Measurements from ENCODE around the gene MESP1.

Gene MESP1, protein sequence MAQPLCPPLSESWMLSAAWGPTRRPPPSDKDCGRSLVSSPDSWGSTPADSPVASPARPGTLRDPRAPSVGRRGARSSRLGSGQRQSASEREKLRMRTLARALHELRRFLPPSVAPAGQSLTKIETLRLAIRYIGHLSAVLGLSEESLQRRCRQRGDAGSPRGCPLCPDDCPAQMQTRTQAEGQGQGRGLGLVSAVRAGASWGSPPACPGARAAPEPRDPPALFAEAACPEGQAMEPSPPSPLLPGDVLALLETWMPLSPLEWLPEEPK

GRCh38 chr15:89750560-89751542 is at the start of gene MESP1:
Gene MESP1, minus strand, starts transcription at chr15:89751249. Its CDS starts 18 bp downstream, at chr15:89751231.
- Histone ChIP-seq H3K4me3 (ENCODE audit: low read length) (peak within 1 kb of the TSS; percentile 47; the same call in 1 of the 2 replicates), H3K27me3 (ENCODE audit: control insufficient read depth, insufficient read depth, low read length) (peaks cover 50% of the 10 kb centered on the region), H3K36me3 (ENCODE audit: control insufficient read depth, insufficient read depth, low read length) (no peaks in the 10 kb centered on the region), H3K4me1 (ENCODE audit: control insufficient read depth, insufficient read depth, low read length) (peaks cover 11% of the 10 kb centered on the region), H3K9me3 (ENCODE audit: control insufficient read depth, insufficient read depth, low read length) (no peaks in the 10 kb centered on the region), H3K27ac (ENCODE audit: low read length) (no peak within 1 kb of the TSS)
- DNase-seq (ENCODE audit: low read depth, low spot score), result peak; percentile 89
- no CpG with 5 or more reads among the region's 114 CpGs for WGBS (ENCODE audit: insufficient coverage, insufficient read length)

- Histone ChIP-seq H3K27ac (ENCODE audit: low read length) (no peak overlapping the region), H3K27me3 (ENCODE audit: control insufficient read depth, insufficient read depth, low read length) (no peaks in the 10 kb centered on the region), H3K9me3 (ENCODE audit: control insufficient read depth, insufficient read depth, low read length) (no peaks in the 10 kb centered on the region), H3K4me3 (ENCODE audit: low read length) (no peak overlapping the region), H3K4me1 (ENCODE audit: control insufficient read depth, insufficient read depth, low read length) (no peaks in the 10 kb centered on the region), H3K36me3 (ENCODE audit: control insufficient read depth, insufficient read depth, low read length) (no peaks in the 10 kb centered on the region)
- WGBS (ENCODE audit: insufficient coverage, insufficient read length), result no CpG with 5 or more reads among the region's 2 CpGs
- no peak for DNase-seq (ENCODE audit: low read depth, low spot score)
Observed at GRCh38 chr15:89799918-89800498, 49.0 kb upstream of the MESP1 start.

GRCh38 chr15:89799011-89799911 is 48.2 kb upstream of the MESP1 start:
- no peaks in the 10 kb centered on the region for H3K36me3 ChIP-seq (ENCODE audit: control insufficient read depth, insufficient read depth, low read length)
- no peak overlapping the region for H3K27ac ChIP-seq (ENCODE audit: low read length)
- no peaks in the 10 kb centered on the region for H3K27me3 ChIP-seq (ENCODE audit: control insufficient read depth, insufficient read depth, low read length)
- no peak for DNase-seq (ENCODE audit: low read depth, low spot score)
- H3K4me1 ChIP-seq (ENCODE audit: control insufficient read depth, insufficient read depth, low read length), result no peaks in the 10 kb centered on the region
- H3K9me3 ChIP-seq (ENCODE audit: control insufficient read depth, insufficient read depth, low read length), result no peaks in the 10 kb centered on the region
- no peak overlapping the region for H3K4me3 ChIP-seq (ENCODE audit: low read length)
- WGBS (ENCODE audit: insufficient coverage, insufficient read length), result no CpG with 5 or more reads among the region's 20 CpGs

- Histone ChIP-seq H3K4me1 (ENCODE audit: control insufficient read depth, insufficient read depth, low read length) (no peaks in the 10 kb centered on the region), H3K27ac (ENCODE audit: low read length) (no peak overlapping the region), H3K9me3 (ENCODE audit: control insufficient read depth, insufficient read depth, low read length) (no peaks in the 10 kb centered on the region), H3K36me3 (ENCODE audit: control insufficient read depth, insufficient read depth, low read length) (no peaks in the 10 kb centered on the region), H3K4me3 (ENCODE audit: low read length) (no peak overlapping the region), H3K27me3 (ENCODE audit: control insufficient read depth, insufficient read depth, low read length) (no peaks in the 10 kb centered on the region)
- no CpG with 5 or more reads among the region's 4 CpGs for WGBS (ENCODE audit: insufficient coverage, insufficient read length)
- DNase-seq (ENCODE audit: low read depth, low spot score), result no peak
Observed at GRCh38 chr15:89797678-89798201, 46.7 kb upstream of the MESP1 start.

- no peaks in the 10 kb centered on the region for H3K36me3 ChIP-seq (ENCODE audit: control insufficient read depth, insufficient read depth, low read length)
- no peaks in the 10 kb centered on the region for H3K27me3 ChIP-seq (ENCODE audit: control insufficient read depth, insufficient read depth, low read length)
- no peak overlapping the region for H3K4me3 ChIP-seq (ENCODE audit: low read length)
- DNase-seq (ENCODE audit: low read depth, low spot score), result no peak
- H3K4me1 ChIP-seq (ENCODE audit: control insufficient read depth, insufficient read depth, low read length), result no peaks in the 10 kb centered on the region
- no peaks in the 10 kb centered on the region for H3K9me3 ChIP-seq (ENCODE audit: control insufficient read depth, insufficient read depth, low read length)
- no peak overlapping the region for H3K27ac ChIP-seq (ENCODE audit: low read length)
Observed at GRCh38 chr15:89795996-89796395, 44.9 kb upstream of the MESP1 start.

DNA sequence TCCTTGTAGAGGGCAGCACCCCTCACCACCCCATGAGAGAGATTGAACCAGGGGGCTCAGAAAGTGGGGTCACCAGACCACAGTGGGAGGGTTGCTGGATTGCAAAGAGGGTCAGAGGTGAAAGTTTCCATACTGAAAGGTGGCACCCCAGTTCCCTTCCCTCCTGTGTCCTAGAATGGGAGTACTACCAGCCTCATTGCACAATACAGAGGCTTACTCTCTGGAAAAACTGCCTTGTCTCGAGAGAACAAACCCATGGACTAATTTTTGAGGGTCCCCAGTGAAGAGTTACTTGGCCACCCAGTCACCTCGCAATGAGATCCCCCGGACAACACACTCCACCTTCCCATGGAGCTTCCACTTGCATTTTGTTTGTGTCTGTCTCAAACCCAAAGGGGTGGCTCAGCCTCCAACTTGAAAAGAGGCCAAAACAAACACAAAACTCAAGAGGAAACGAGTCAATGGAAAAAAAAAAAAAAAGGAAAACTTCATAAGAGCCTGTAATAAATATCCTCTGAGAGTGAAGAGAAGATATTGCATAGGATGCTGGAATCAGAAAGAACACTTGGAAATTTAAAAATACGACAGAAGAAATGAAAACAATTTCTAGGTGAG is 43.7 kb upstream of the MESP1 start:
- no peak overlapping the region for H3K4me3 ChIP-seq (ENCODE audit: low read length)
- DNase-seq (ENCODE audit: low read depth, low spot score), result no peak
- no peaks in the 10 kb centered on the region for H3K36me3 ChIP-seq (ENCODE audit: control insufficient read depth, insufficient read depth, low read length)
- no peak overlapping the region for H3K27ac ChIP-seq (ENCODE audit: low read length)
- H3K27me3 ChIP-seq (ENCODE audit: control insufficient read depth, insufficient read depth, low read length), result no peaks in the 10 kb centered on the region
- no peaks in the 10 kb centered on the region for H3K4me1 ChIP-seq (ENCODE audit: control insufficient read depth, insufficient read depth, low read length)
- H3K9me3 ChIP-seq (ENCODE audit: control insufficient read depth, insufficient read depth, low read length), result no peaks in the 10 kb centered on the region
- no CpG with 5 or more reads among the region's 5 CpGs for WGBS (ENCODE audit: insufficient coverage, insufficient read length)

DNA sequence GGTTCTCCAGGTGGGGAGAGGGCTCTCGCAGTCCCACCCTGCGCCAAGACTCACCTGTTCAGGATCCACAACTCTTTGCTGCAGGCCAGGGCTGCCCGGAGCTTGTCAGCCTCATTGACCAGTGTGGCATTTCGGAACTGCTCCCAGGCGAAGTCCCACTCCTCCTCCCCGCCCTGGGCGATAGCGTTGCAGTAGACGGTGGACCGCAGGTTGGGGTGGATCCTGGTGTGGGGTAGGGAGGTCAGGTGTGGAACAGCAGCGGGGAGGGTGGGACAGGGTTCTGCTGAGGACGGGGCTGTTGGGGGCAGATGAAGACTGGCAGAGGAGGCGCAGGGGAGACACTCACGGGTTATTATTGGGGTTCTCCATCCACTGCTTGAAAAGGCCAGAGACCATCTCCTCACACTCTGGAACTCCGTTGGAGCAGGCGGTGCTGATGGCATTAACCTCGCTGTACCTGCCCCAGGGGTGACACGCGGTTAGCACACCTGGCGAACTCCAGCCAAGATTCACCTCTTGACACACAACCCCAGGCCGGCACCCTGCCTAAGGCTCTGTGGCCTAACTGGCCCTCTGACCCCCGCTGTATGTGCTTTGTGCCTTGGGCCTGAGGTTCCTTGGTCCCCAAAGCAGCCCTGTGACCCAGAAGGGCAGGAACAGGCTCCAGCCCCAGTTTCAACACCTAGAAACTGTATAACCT is 41.2 kb upstream of the MESP1 start:
- H3K4me3 ChIP-seq (ENCODE audit: low read length), result no peak overlapping the region
- no peak for DNase-seq (ENCODE audit: low read depth, low spot score)
- H3K36me3 ChIP-seq (ENCODE audit: control insufficient read depth, insufficient read depth, low read length), result no peaks in the 10 kb centered on the region
- no CpG with 5 or more reads among the region's 22 CpGs for WGBS (ENCODE audit: insufficient coverage, insufficient read length)
- H3K27me3 ChIP-seq (ENCODE audit: control insufficient read depth, insufficient read depth, low read length), result no peaks in the 10 kb centered on the region
- no peaks in the 10 kb centered on the region for H3K4me1 ChIP-seq (ENCODE audit: control insufficient read depth, insufficient read depth, low read length)
- no peak overlapping the region for H3K27ac ChIP-seq (ENCODE audit: low read length)
- no peaks in the 10 kb centered on the region for H3K9me3 ChIP-seq (ENCODE audit: control insufficient read depth, insufficient read depth, low read length)

DNA sequence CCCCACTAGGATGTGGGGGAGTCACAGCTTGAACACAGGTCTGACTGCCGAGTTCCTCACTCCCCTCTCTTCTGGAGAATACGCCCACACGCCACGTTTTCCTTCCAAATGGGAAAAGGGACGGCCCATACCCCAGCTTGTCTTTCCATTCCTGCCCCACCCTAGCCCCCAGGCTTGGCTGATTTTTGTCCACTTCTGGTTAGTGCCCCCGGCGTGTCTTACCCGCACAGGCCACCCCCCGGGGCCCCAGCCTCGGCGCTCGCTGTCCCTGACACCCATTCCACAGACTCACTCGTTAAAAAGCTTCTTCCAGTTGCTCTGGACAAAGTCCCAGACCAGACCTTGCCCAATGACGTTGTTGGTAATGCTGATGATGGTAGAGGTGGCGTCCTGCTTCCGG is 39.6 kb upstream of the MESP1 start:
- H3K36me3 ChIP-seq (ENCODE audit: control insufficient read depth, insufficient read depth, low read length), result no peaks in the 10 kb centered on the region
- no peak overlapping the region for H3K27ac ChIP-seq (ENCODE audit: low read length)
- no peak for DNase-seq (ENCODE audit: low read depth, low spot score)
- H3K27me3 ChIP-seq (ENCODE audit: control insufficient read depth, insufficient read depth, low read length), result no peaks in the 10 kb centered on the region
- H3K4me3 ChIP-seq (ENCODE audit: low read length), result no peak overlapping the region
- WGBS (ENCODE audit: insufficient coverage, insufficient read length), result no CpG with 5 or more reads among the region's 16 CpGs
- no peaks in the 10 kb centered on the region for H3K4me1 ChIP-seq (ENCODE audit: control insufficient read depth, insufficient read depth, low read length)
- H3K9me3 ChIP-seq (ENCODE audit: control insufficient read depth, insufficient read depth, low read length), result no peaks in the 10 kb centered on the region

DNA sequence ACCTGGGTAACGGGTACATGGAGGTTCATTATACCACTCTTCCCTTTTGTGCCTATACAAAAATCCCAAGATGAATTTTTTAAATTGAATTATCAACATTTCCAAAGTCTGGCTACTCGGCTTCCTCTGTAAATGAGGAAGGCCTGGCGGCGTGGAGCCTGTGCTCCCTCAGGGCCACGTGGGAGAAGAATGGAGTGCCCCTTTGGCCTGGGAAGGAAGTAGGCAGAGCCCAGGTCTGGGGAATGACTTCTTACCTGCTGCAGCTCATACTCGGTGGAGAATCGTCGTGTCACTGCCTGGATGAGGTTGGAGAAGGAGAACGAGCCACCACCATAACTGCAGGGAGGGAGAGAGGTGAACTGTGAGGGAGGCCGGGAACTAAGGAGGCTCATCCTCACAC is 39.2 kb upstream of the MESP1 start:
- no peaks in the 10 kb centered on the region for H3K9me3 ChIP-seq (ENCODE audit: control insufficient read depth, insufficient read depth, low read length)
- H3K4me3 ChIP-seq (ENCODE audit: low read length), result no peak overlapping the region
- H3K36me3 ChIP-seq (ENCODE audit: control insufficient read depth, insufficient read depth, low read length), result no peaks in the 10 kb centered on the region
- H3K4me1 ChIP-seq (ENCODE audit: control insufficient read depth, insufficient read depth, low read length), result no peaks in the 10 kb centered on the region
- whole genome bisulfite sequencing (ENCODE audit: insufficient coverage, insufficient read length), result no CpG with 5 or more reads among the region's 10 CpGs
- no peak overlapping the region for H3K27ac ChIP-seq (ENCODE audit: low read length)
- H3K27me3 ChIP-seq (ENCODE audit: control insufficient read depth, insufficient read depth, low read length), result no peaks in the 10 kb centered on the region
- DNase-seq (ENCODE audit: low read depth, low spot score), result no peak
